Measurements from ENCODE around the gene PI4KB. TPM values are rescaled to one million over a fixed set of nuclear protein-coding genes. Genes with fewer than 3 reads are reported as not detected.

PI4KB gene
- total and polyA plus RNA-seq, 9 of the 15 experiments (the other 6 are each of a cell fraction or from before 2014, with no cell fraction given): 3.1 to 65.4 (median 45.1) TPM

DNA sequence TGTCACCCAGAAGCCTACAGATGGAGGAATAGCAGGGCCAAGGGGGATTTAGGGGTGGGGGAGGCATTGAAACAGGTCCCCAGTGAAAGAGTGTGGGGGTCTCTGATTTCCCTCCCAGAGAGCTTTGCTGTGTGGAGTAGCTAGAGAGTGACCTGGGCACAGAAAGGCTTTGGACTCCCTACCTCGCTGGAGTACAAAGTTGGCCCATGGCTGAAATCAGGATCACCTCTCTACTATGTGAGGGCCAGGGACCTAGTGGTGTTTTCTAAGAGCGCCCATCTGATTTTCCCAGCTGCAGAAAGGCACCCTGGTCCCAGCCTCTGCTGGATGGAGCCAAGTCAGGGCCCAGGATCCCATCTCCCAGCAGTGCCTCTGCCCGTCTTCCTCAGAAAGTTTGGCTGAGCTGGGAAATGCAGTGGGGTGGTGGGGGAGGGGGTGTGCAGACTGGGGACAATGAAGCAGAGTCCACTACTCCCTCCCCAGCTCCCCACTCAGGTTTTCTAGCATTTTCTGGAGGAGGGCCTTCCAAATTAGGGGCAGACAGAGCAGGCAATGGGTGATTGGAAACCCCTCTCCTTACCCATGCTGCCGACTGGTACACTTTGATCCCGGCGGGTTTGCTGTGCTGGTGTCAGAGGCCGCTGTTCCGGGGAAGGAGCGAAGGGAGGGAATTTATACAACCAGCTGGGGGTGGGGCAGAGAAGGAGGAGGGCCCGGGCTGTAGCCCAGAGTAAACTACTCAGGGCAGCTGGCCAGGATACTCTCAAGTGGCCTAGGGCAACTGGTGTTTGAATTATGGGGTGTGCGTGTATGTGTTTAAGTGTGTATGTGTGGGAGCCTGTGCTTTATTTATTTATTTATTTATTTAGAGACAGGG, 45.1 kb upstream of the PI4KB start, which contains the start of gene SELENBP1 (continued):
- TF ChIP-seq SREBF2 (CRISPR knock-in tag; IDR thresholded peaks at IDR 0.05): no peak
- no peak for TF ChIP-seq SREBF1 (IDR thresholded peaks at IDR 0.05; ENCODE audit: borderline replicate concordance, low read depth, low read length)
- no peak; the same call in 1 of the 2 replicates for TF ChIP-seq LEF1 (IDR thresholded peaks at IDR 0.05)
- TF ChIP-seq ZNF143 (CRISPR knock-in tag; IDR thresholded peaks at IDR 0.05): no peak
- TF ChIP-seq PRMT5 (CRISPR knock-in tag; IDR thresholded peaks at IDR 0.05): no peak
- TF ChIP-seq, protein P1, sequence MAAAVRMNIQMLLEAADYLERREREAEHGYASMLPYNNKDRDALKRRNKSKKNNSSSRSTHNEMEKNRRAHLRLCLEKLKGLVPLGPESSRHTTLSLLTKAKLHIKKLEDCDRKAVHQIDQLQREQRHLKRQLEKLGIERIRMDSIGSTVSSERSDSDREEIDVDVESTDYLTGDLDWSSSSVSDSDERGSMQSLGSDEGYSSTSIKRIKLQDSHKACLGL (CRISPR knock-in tag; IDR thresholded peaks at IDR 0.05; ENCODE audit: borderline replicate concordance, poor library complexity, severe bottlenecking): no peak
- peak; percentile 53 for TF ChIP-seq POLR2B (IDR thresholded peaks at IDR 0.05; ENCODE audit: low read depth, partially characterized antibody)
- no peak for TF ChIP-seq FOXJ2 (tag; IDR thresholded peaks at IDR 0.05)
